OCI-LY3 (cell line): Measurements from ENCODE around the gene DENND1A.

Experiments
- H2AFZ ChIP-seq: fragments of 200-600, 300-600 bp; shearing (Covaris generic); 2 replicates; pipeline ENCODE4 v1.6.0; 2014; ENCODE audit warnings: antibody characterized with exemption, low read depth, low read length
- H3K27ac ChIP-seq: fragments of 200-600, 300-600 bp; sonication (generic); 2 replicates; pipeline ENCODE4 v1.5.1; 2014; ENCODE audit warnings: mild to moderate bottlenecking, low read length, moderate library complexity, mixed read lengths
- H3K27me3 ChIP-seq: fragments of 200-600, 300-600 bp; sonication (generic); 2 replicates; pipeline ENCODE4 v1.6.1; 2014; ENCODE audit warnings: low read depth, low read length, mixed read lengths
- H3K36me3 ChIP-seq: fragments of 200-600, 300-600 bp; sonication (generic); replicated peaks from 2 replicates; pipeline ENCODE3; 2014; ENCODE audit warnings: low read depth, low read length, mixed read lengths
- H3K4me1 ChIP-seq: fragments of 300-600, 200-600 bp; sonication (generic); 2 replicates; pipeline ENCODE4 v1.6.1; 2014; ENCODE audit warnings: low read length, mixed read lengths
- H3K4me2 ChIP-seq: fragments of 200-600, 300-600 bp; sonication (generic); 2 replicates; pipeline ENCODE4 v1.6.1; 2014; ENCODE audit warnings: low read length, mixed read lengths
- H3K4me3 ChIP-seq: fragments of 300-600, 200-600 bp; sonication (generic); 2 replicates; pipeline ENCODE4 v1.5.1; 2014; ENCODE audit warnings: antibody characterized with exemption, mild to moderate bottlenecking, low read length, moderate library complexity
- H3K79me2 ChIP-seq: fragments of 300-600, 200-600 bp; shearing (Covaris generic); 2 replicates; pipeline ENCODE4 v1.6.1; 2014; ENCODE audit warnings: mild to moderate bottlenecking, low read length, mixed read lengths
- H3K9ac ChIP-seq: fragments of 300-600, 200-600 bp; shearing (Covaris generic); 2 replicates; pipeline ENCODE4 v1.6.0; 2014; ENCODE audit warnings: mild to moderate bottlenecking, low read length, moderate library complexity
- H3K9me3 ChIP-seq: fragments of 200-600, 300-600 bp; shearing (Covaris generic); 2 replicates; pipeline ENCODE4 v1.6.1; 2014; ENCODE audit warnings: low read length, mixed read lengths; ENCODE audit not compliant: insufficient read depth
- H4K20me1 ChIP-seq: fragments of 200-600, 300-600 bp; sonication (generic); 2 replicates; pipeline ENCODE4 v1.6.1; 2016; ENCODE audit warnings: low read length, mixed read lengths; ENCODE audit not compliant: insufficient read depth
- CTCF ChIP-seq: fragments of 200-600, 300-600 bp; sonication (generic); IDR thresholded peaks from 2 replicates; pipeline ENCODE4 v1.5.1; 2014; ENCODE audit warnings: antibody characterized with exemption, low read length, low read depth
- EZH2phosphoT487 ChIP-seq: fragments of 200-600 bp; shearing (Covaris generic); IDR thresholded peaks from 2 replicates; pipeline ENCODE4 v1.6.1; 2018; ENCODE audit warnings: antibody characterized with exemption, mixed run types, low read depth

The DENND1A gene

DNA sequence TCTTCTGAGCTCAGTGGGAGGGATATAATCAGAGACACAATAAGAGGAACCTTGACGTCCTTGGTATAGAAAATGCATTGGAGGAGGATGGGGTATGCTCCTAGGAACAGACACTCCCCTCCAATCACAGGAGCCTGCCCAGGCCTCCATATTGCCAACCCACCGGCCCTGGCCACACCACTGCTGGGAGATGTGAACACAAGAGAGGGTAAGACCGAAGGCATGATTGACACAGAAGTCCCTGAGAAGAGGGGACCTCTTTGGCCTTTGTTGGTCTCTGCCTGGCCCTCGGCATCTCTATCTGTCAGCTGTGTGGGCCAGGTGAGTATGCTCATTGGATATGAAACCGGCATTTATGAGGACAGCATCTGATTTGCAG, 511.9 kb downstream of the DENND1A start:
- H3K9ac ChIP-seq = no peak overlapping the region
- no peak overlapping the region for H3K4me2 ChIP-seq
- no peaks in the 10 kb centered on the region for H3K27me3 ChIP-seq
- H2AFZ ChIP-seq = no peak overlapping the region
- H3K27ac ChIP-seq = no peak overlapping the region
- H3K9me3 ChIP-seq = no peaks in the 10 kb centered on the region
- no peaks in the 10 kb centered on the region for H3K79me2 ChIP-seq
- no peaks in the 10 kb centered on the region for H4K20me1 ChIP-seq
- peaks cover 11% of the 10 kb centered on the region for H3K36me3 ChIP-seq
- H3K4me1 ChIP-seq = no peaks in the 10 kb centered on the region
- no peak overlapping the region for H3K4me3 ChIP-seq
- TF ChIP-seq CTCF (no peak), EZH2phosphoT487 (no peak)

DNA sequence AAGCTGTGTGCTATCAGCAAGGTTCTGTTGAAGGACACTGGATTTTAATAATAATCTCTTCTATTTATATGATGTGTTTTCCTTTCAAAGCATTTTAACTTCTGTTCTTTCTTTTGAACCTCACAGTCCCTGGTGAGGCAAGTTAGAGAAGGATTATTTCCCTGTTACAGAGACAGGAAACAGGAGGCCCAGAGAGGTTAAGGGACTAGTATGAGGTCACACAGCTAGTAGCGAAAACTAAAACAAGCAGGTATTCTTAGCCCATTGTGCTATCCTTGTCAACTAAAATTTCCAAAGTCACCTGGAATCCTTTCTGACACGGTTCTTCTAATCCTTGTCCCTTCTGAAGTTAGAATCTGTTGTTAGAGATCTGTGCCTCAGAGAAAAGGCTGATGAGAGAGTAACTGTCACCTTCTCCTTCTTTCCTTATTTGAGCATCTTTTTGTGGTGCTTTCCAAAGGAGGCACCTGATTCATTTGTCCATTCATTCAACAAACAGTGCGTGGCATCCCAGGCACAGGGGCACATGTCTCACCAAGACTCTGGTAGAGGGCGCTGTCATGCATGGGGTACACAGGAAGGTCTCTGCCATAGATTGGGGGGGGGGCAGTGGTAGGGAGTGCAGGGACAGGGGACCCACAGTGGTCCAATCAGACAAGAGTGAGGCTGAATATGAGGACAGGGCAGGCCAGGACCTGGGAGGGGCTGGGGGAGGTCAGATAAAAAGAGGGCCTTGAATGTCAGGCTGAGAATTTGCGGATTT, 512.5 kb downstream of the DENND1A start:
- H3K27ac ChIP-seq = no peak overlapping the region
- H3K79me2 ChIP-seq = no peaks in the 10 kb centered on the region
- TF ChIP-seq EZH2phosphoT487 (no peak), CTCF (peak; percentile 16; the same call in 1 of the 2 replicates)
- no peak overlapping the region for H3K9ac ChIP-seq
- H3K4me3 ChIP-seq = no peak overlapping the region
- no peak overlapping the region for H2AFZ ChIP-seq
- no peaks in the 10 kb centered on the region for H4K20me1 ChIP-seq
- no peak overlapping the region for H3K4me2 ChIP-seq
- H3K27me3 ChIP-seq = no peaks in the 10 kb centered on the region
- peaks cover 9% of the 10 kb centered on the region for H3K36me3 ChIP-seq
- H3K4me1 ChIP-seq = no peaks in the 10 kb centered on the region
- no peaks in the 10 kb centered on the region for H3K9me3 ChIP-seq

GRCh38 chr9:123416176-123416575, 513.8 kb downstream of the DENND1A start:
- H3K4me2 ChIP-seq = no peak overlapping the region
- no peak overlapping the region for H3K4me3 ChIP-seq
- no peaks in the 10 kb centered on the region for H3K27me3 ChIP-seq
- H2AFZ ChIP-seq = no peak overlapping the region
- no peaks in the 10 kb centered on the region for H3K9me3 ChIP-seq
- no peaks in the 10 kb centered on the region for H3K4me1 ChIP-seq
- H4K20me1 ChIP-seq = no peaks in the 10 kb centered on the region
- no peak for TF ChIP-seq CTCF
- no peak for TF ChIP-seq EZH2phosphoT487
- no peaks in the 10 kb centered on the region for H3K79me2 ChIP-seq
- H3K27ac ChIP-seq = no peak overlapping the region
- H3K9ac ChIP-seq = no peak overlapping the region
- peaks cover 5% of the 10 kb centered on the region for H3K36me3 ChIP-seq

GRCh38 chr9:123414936-123415930, 514.7 kb downstream of the DENND1A start:
- Histone ChIP-seq H3K9me3 (no peaks in the 10 kb centered on the region), H3K4me1 (no peaks in the 10 kb centered on the region), H3K4me2 (no peak overlapping the region), H3K27ac (no peak overlapping the region), H3K9ac (no peak overlapping the region), H3K27me3 (no peaks in the 10 kb centered on the region), H3K4me3 (no peak overlapping the region), H3K36me3 (peaks cover 5% of the 10 kb centered on the region), H4K20me1 (no peaks in the 10 kb centered on the region), H3K79me2 (no peaks in the 10 kb centered on the region), H2AFZ (no peak overlapping the region)
- TF ChIP-seq EZH2phosphoT487 = no peak
- no peak for TF ChIP-seq CTCF
